HG03442 (cell line): ENCODE measurements around the gene NACC1.
A peak's percentile ranks its signal among the peaks of the same experiment; 100 is the strongest.

Source experiments
- ATAC-seq: cut with Tn5 transposase; IDR thresholded peaks from one replicate; pipeline ENCODE4 v1.9.1; 2021; ENCODE audit warnings: mild to moderate bottlenecking, moderate library complexity; ENCODE audit not compliant: unreplicated experiment

The NACC1 gene

DNA sequence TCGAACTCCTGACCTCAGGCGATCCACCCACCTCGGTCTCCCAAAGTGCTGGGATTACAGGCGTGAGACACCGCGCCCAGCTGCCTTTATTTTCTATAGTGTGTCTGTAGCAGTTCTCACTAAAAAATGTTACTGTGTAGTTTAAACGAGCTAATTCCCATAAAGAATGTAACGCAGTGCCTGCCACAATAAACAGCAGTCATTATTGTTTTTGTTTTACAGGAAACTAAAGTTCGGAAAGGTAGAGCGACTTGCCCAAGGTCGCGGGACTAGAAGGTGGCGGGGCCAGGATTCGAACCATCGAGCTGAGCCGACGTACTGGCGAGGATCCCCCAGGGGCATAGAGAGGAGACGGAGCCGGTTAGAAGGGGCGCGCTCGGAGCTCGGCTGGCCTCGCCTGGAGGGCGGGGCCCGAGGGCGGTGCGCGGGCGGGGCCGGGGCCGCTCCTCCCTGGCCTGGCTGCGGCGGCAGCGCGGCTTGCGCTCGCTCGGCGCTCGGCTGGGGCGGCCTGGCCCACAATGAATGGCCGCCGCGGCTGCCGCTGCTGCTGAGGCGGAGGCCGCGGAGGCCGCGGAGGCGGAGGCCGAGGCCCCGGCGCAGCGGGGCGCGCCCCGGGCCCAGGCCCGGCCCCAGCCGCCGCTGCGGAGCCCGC is at the start of gene NACC1:
Gene NACC1, plus strand, starts transcription at position 493 of the 652 bp plus-strand sequence. CDS start 16,944 bp downstream, outside the sequence.
- peak; percentile 64 for ATAC-seq

DNA sequence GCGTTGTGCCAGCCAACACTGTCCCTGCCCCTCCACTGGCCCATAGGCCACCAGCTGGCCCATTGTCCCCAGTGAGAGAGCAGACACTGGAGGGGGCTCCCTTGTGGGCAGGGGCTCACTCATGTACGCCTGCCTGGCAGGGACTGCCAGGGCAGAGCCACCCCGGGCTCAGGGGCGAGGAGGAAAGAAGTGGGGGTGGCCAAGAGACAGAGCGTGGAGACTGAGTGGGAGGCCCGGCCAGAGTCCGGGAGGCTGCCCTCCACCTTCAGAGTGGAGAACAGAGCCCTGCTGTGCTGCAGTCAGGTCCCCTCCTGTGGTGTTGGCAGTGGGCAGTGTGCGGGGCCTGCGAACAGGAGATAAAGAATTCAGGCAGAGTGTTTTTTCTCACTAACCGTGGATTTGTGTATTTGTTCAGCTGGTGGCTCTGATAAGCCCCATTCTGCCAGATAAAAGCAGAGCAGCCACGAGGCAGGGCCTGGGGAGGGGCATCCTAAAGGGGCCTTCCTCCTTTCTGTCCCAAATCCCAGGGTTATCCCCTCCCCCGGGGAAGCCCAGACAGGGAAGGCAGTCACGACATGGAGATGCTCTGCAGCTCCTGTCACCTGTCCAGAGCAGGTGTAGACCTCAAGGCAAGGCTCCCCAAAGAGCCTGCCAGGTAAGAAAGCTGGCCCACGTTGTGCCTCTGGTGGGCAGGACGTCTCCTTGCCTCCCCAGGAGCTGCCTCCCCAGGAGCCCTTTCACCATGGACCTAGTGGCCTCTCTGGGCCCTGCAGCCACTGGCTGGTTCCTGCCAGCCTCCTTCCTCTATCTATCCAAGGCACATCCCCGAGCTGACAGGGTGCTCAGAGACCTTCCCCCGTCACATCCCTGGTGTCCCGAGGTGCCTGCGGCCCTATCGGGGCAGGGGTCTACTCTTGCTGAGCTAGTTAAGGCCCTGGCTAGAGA is 48.4 kb upstream of the NACC1 start:
- ATAC-seq: no peak

- no peak for ATAC-seq
Observed at GRCh38 chr19:13070425-13071140, 47.5 kb upstream of the NACC1 start.

DNA sequence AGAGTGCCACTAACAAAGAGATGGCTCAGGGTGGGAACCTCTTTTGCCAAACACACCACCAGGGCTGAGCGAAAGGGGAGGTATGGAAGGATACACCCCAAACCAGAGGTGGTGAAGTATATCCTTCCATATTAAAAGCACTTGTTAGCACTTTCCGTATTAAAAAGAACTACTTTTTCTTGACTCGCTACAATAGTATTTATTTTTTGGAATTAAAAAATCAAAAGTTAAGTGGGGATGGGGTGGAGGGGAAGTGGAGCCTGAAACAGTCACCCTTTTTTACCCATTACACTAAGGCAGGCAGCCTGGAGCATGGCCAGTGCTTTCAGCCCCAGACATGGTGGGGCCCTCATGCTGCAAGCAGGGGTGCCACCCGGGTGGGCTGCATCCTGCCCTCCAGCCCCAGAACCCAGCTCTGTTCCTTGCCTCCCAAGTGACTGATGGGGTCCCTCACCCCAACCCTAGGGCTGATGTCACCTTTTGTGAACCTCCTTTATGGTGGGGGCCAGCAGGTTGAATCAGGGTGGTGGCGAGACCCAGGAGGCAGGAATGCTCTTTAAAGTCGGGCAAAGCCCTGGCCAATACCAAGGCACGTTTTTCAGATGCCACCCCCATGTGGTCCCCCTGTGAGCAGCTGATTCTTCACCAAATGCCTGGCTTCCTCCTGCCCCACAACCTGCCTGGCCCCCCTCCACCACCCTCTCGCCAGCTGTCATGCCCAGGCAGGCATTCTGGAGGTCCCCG is 46.4 kb upstream of the NACC1 start:
- no peak for ATAC-seq

- no peak for ATAC-seq
Observed at GRCh38 chr19:13072188-13072908, 45.7 kb upstream of the NACC1 start.

- no peak for ATAC-seq
Observed at GRCh38 chr19:13073263-13073662, 44.8 kb upstream of the NACC1 start.

- no peak for ATAC-seq
Observed at GRCh38 chr19:13074378-13074777, 43.7 kb upstream of the NACC1 start.

GRCh38 chr19:13076320-13076719 is 41.7 kb upstream of the NACC1 start:
- no peak for ATAC-seq

DNA sequence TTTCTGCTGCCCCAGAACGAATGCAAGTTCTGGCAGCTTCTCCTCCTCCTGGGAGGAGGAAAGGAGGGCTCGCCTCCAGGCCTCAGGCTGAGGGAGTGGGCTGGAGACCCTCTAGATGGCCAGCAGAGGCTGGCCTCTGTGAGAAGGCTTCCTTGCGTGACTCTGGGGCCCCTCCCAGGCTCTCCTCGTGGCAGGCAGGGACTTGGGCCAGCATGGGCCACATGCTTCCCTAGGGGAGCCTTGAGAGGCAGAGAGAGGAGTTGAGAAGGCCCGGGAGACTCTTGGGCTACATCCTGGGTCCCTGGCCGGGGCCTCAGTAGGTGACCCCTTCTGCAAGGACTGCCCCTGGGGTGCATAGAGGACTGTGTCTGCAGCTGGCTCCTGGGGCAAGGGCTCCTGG is 41.3 kb upstream of the NACC1 start:
- ATAC-seq: no peak

DNA sequence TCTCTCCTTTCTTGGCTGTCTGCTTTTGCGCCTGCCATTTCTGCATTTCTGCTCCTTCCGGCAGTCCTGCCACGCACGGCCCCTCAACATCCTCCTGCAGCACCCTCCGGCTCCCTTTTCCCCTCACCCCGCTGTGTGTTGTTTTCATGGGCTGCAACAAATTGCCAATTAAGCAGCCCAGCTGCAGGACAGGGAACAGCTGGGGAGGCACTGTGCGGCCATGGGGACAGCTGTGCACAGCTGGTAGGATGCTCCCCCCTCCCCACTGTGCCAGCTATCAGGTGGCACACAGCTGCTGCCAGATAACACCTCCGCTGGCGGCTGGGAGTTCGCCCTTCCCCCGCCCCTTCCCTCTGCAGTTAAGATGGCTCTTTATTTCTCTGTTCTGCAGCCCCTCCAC is 40.8 kb upstream of the NACC1 start:
- ATAC-seq: no peak

DNA sequence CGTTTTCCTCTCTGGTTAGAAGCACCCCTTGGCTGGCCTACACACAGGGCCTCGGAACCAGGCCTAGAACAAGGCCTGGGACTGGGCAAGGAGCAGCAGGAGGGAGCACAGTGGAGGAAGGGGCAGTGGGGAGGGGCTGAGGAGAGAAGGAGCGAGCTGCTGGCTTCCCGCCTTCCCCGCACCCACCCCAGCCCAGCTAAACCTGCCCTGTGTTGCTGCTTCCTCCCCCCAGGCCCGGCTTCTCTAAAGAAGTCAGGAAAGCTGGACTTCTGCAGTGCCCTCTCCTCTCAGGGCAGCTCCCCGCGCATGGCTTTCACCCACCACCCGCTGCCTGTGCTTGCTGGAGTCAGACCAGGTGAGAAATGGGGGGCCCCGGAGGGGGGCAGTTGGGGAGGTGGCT is 39.7 kb upstream of the NACC1 start:
- no peak for ATAC-seq

DNA sequence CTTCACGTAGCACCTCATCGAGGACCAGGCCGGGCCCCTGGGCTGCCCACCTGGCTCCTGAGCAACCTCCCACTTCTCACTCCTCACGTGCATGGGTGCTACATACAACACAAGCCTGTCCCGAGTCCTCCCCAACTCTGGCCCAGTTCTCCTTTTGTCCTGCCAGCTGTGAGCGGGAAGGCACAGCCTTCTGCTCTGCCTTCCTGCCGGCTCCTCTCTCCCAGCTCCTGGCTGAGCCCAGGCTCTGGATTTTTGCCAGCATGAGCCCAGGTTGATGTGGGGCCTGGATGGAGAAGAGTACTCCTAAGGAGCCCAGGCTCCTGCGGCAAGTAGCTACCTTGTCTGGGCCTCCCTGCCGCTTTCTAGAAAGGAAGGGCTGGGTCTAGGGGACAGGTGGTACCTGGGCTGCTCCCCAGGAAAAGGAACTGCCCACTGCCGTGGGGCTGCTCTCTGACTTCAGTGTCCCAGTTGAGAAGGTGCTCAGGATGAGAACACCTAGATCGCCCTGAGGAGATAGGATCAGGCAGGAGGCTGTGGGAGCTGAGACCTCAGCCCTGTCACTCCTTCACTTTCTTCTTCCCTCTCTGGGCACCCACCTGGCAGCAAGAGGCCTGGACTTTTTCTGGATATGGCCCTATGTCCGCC is 39.0 kb upstream of the NACC1 start:
- no peak for ATAC-seq

- ATAC-seq: no peak
Observed at GRCh38 chr19:13079542-13079986, 38.5 kb upstream of the NACC1 start.

DNA sequence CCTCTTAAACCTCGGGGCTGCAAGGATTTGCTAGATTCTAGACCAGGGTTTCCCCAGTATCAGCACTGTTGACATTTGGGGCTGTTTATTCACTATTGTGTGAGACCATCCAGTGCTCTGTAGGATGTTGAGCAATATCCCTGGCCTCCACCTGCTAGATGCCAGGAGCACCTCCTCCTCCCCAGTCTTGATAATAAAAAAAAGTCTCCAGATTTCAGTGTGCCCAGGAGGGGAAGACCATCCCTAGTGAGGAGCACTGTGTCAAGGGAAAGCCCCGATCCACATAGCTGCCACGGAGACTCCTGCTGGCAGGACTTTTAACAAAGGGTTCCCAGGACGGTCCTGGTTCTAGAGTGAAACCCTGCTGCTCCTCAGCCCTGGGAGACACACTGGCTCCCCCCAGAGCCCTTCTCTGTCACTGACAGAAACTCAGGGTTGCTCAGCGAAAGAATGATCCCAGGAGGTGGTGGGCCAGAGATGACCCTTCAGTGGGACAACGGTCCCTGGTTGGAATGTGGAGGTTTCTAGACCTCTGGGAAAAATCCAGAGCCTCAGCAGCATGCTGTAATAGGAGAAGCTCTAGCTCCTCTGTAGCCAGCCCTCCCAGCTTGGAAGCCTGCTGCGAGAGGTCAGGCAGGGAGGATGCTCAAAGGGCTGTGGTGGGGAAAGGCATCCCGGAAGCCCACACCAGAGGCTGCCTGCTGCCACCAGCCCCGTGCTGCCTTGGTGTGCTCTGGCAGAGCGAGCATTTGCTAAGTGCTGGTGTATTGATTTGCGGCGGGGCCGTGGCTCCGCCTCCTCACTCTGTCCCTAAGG is 35.7 kb upstream of the NACC1 start:
- ATAC-seq: no peak

DNA sequence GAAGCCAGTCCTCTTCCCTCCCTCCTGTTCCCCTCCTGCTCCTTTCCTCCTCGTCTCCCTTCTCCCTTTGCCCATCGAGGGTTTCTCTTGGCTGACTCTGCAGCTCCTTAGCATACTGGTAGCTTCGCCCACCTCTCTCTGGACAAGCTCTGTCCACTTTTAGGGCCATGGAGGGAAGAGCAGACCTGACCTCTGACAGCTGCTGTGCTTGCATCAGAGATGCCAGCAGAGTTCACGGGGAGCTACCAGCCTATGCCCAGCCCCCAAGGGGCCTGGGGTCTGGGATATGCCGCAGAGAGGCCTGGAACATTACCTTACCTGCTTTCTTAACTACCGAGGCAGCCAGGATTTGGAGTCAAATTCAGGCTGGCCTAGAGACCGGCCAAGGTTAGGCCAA is 35.1 kb upstream of the NACC1 start:
- ATAC-seq: no peak

GRCh38 chr19:13083627-13084026 is 34.4 kb upstream of the NACC1 start:
- no peak for ATAC-seq

- no peak for ATAC-seq
Observed at GRCh38 chr19:13085666-13086065, 32.4 kb upstream of the NACC1 start.

DNA sequence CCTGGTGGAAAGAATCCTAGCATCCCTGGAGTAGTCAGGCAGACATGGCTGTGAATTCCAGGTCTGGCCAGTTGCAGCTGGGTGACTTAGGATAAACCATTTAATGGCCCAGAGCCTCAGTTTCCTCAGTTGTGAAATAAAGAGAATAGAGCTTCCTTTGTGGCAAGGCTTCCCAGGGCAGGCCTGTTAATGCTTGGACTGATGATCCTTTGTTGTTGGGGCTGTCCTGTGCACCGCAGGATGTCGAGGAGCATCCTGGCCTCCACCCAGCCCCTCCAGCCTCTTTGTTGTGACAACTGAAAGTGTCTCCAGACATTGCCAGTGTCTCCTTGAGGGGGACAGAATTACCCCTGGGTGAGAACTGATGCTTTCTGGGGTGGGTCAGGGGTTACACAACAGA is 31.7 kb upstream of the NACC1 start:
- no peak for ATAC-seq

GRCh38 chr19:13087295-13087694 is 30.8 kb upstream of the NACC1 start:
- no peak for ATAC-seq
